ENCODE results near the gene FANCE. TPM values are rescaled to one million over a fixed set of nuclear protein-coding genes. Genes with fewer than 3 reads are reported as not detected.
A peak's percentile ranks its signal among the peaks of the same experiment; 100 is the strongest.

The FANCE gene
- total RNA-seq, 1 donor from 2014 or later: 3.8 TPM

GRCh38 chr6:35477551-35478179, 25.5 kb downstream of the FANCE start:
- intact Hi-C loops (cut with micrococcal nuclease): no loop called here
- no peak for ATAC-seq
- no peak for DNase-seq

- DNase-seq (no peak), ATAC-seq (no peak)
- intact Hi-C loops (cut with micrococcal nuclease): no loop called here
Observed at GRCh38 chr6:35478259-35478658, 26.1 kb downstream of the FANCE start.

GRCh38 chr6:35480176-35480575, 28.0 kb downstream of the FANCE start:
- no peak for ATAC-seq
- no peak for DNase-seq
- intact Hi-C loops (cut with micrococcal nuclease): no loop called here

DNA sequence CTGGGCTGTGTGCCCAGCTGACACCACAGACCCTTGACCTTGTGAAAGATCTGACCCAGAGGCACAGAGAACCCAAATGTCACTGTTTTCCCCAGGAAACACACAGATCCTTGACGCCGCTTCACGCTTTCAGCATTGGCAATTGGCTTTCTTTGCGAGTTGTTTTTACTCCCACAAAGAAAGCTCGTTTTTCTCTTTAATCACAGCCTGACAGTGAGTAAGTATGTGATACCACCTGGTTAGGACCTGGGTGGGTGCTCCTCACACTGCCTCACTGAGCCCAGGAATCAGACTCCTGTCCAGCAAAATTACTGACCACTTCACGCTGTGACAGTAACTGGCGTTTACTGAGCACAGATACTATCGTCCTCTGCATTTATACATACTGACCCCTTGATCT, 29.1 kb downstream of the FANCE start:
- ATAC-seq (no peak), DNase-seq (no peak)
- intact Hi-C loops (cut with micrococcal nuclease): no loop called here

DNA sequence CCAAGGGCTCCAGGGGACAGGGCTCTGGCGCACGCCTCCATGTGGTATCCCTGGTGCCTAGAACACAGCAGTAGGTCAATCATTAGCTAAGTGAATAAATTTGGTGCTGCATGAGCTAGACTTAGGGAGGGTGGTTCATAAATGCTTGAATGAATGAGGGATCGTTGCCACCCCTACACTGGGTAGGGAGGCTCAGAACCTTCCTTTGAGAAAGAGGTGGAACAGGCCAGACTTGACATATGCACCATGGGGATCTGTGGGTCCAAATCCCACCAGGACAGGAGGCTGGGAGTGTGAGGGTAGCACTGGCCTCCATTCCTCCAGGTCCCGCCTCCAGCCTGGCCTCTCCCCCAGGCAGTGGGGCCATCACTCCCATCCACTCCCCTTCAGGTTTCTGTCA, 30.9 kb downstream of the FANCE start:
- intact Hi-C loops (cut with micrococcal nuclease): no loop called here
- no peak for DNase-seq
- ATAC-seq: no peak

DNA sequence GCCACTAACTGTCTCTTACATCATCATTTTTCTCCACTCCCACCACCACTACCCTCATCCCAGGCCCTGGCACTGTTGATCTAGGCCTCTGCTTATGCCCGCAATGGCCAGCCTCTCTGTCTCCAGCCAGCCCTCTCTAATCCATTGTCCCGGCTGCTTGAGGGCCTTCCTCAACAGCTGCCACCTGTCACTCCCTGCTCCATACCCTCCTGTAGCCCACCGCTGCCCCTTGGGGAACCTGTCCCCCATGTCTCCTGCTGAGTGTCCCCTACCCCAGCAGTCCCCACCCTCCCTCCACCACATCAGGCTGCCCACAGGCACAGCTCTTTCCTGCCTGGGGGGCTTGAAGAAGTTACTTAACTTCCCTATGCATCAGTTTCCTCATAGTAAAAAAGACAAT, 31.4 kb downstream of the FANCE start:
- ATAC-seq: no peak
- intact Hi-C loops (cut with micrococcal nuclease): no loop called here
- DNase-seq: no peak

GRCh38 chr6:35483893-35484645, 31.9 kb downstream of the FANCE start:
- intact Hi-C loops (cut with micrococcal nuclease): no loop called here
- DNase-seq (no peak), ATAC-seq (no peak)

GRCh38 chr6:35484921-35485392, 32.8 kb downstream of the FANCE start:
- no peak for ATAC-seq
- intact Hi-C loops (cut with micrococcal nuclease): no loop called here
- DNase-seq: no peak

DNA sequence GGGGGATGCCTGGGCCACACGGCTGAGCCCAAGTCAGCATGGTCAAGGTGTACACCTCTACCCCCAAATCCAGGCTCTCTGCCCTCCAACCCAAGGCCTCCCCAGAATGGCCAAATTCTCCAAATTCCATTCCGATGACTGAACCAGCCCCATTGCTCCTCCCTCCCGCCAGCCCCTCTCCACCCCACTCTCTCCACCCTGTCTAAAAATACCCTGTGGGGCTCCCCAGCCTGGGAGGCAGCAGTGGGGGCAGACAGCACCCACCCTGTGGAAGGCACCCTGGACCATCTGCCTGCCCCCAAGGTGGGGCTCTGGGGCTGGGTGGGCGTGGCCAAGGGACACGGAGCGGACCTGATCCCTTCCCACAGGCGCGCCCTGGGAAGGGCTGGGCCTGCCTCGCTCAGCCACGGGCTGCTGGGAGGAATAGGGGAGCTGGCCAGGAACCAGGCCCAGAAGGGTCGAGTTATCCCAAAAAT, 33.3 kb downstream of the FANCE start:
- peak; percentile 62 for DNase-seq
- peak; percentile 24 for ATAC-seq
- intact Hi-C loops (cut with micrococcal nuclease): no loop called here

- ATAC-seq (peak; percentile 34), DNase-seq (peak; percentile 76)
- intact Hi-C loops (cut with micrococcal nuclease): no loop called here
Observed at GRCh38 chr6:35486005-35486925, 34.1 kb downstream of the FANCE start.

GRCh38 chr6:35487658-35488516, 35.7 kb downstream of the FANCE start:
- intact Hi-C loops (cut with micrococcal nuclease): no loop called here
- no peak for ATAC-seq
- DNase-seq: no peak

GRCh38 chr6:35488517-35488862, 36.4 kb downstream of the FANCE start:
- ATAC-seq (no peak), DNase-seq (no peak)
- intact Hi-C loops (cut with micrococcal nuclease): no loop called here

DNA sequence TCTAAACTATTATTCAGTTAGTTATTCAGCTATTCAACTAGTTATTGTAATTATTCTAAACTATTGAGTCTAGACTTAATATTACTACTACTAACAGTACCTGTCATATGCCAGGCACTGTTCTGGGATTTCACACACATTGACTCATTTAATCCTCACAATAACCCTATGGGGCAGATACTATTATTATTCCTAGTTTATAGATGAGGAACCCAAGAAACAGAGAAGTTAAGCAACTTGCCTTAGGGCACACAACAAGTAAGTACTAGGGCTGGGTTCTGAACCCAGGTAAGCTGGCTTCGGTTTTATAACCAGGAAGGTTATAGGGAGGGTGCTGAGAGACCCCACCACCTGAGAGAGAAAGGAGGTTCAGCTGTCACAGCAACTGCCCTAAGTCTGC, 36.9 kb downstream of the FANCE start:
- no peak for DNase-seq
- intact Hi-C loops (cut with micrococcal nuclease): no loop called here

GRCh38 chr6:35489995-35490791, 38.1 kb downstream of the FANCE start:
- DNase-seq: peak; percentile 92
- peak; percentile 77 for ATAC-seq
- intact Hi-C loops (cut with micrococcal nuclease): no loop called here

More for the DNA sequence above, 36.9 kb downstream of the FANCE start:
- ATAC-seq: no peak

GRCh38 chr6:35490821-35491557, 38.9 kb downstream of the FANCE start:
- intact Hi-C loops (cut with micrococcal nuclease): no loop called here
- no peak for ATAC-seq
- DNase-seq: no peak

DNA sequence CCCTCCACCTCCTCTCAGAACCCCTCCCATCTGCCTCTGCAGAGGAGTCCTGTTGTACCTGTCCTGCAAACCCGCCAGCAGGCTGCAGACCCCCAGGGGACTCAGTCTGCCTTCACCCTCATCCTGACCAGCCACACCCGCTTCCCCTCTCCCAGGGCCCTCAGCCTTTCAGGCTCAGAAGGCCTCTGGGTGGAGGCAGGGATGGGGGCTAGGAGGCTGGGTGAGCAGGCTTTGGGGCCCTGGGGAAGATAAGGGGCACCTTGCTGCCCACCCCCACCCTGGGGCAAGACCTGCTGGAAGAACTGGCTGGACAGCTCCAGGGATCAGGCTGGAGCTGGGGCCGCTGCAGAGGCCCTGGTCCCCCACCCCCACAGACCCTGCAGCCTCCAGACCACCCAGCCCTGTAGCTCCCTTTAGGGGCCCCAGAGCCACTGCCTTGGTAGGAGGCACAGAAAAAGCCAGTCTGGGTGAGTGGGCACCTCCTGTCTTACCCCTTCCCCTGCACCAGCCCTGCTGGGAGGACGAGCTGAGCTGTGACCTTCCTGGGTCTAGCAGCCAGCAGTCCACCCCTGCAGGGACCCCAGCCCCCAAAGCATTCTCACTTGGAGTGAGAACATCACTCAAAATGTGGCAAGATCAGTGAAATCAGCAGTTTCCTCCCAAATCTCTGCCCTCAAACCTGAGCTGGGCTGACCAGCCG, 39.6 kb downstream of the FANCE start:
- ATAC-seq: no peak
- intact Hi-C loops (cut with micrococcal nuclease): no loop called here
- no peak for DNase-seq

Measured in left ventricle myocardium superior (tissue), 1 donor.